Endodermal cell (in vitro differentiated cells): ENCODE results near the gene NAV2. TPM values are rescaled to one million over a fixed set of nuclear protein-coding genes. Genes with fewer than 3 reads are reported as not detected.

Source experiments
- DNase-seq: peaks from one replicate; pipeline ENCODE4 v3.0.0-alpha.2; 2017
- H3K27ac ChIP-seq: 2 replicates; pipeline ENCODE4 v1.5.1; 2013; ENCODE audit warnings: mild to moderate bottlenecking, low read depth, low read length, moderate library complexity
- H3K27me3 ChIP-seq: 2 replicates; pipeline ENCODE4 v1.6.1; 2013; ENCODE audit warnings: mild to moderate bottlenecking, low read length, moderate library complexity; ENCODE audit not compliant: insufficient read depth, control insufficient read depth, poor library complexity, severe bottlenecking
- H3K36me3 ChIP-seq: 2 replicates; pipeline ENCODE4 v1.7.0; 2013; ENCODE audit warnings: mild to moderate bottlenecking, low read length, moderate library complexity; ENCODE audit not compliant: control insufficient read depth, insufficient read depth
- H3K4me1 ChIP-seq: one replicate; pipeline ENCODE4 v1.7.0; 2013; ENCODE audit warnings: low read length; ENCODE audit not compliant: control insufficient read depth, insufficient read depth
- H3K4me3 ChIP-seq: 2 replicates; pipeline ENCODE4 v1.5.1; 2013; ENCODE audit warnings: mild to moderate bottlenecking, low read length, moderate library complexity
- H3K9ac ChIP-seq: 2 replicates; pipeline ENCODE4 v1.6.1; 2013; ENCODE audit warnings: mild to moderate bottlenecking, low read length, moderate library complexity; ENCODE audit not compliant: poor library complexity, severe bottlenecking; ENCODE audit errors: extremely low read depth
- H3K9me3 ChIP-seq: 2 replicates; pipeline ENCODE4 v1.6.1; 2013; ENCODE audit warnings: mild to moderate bottlenecking, low read length, moderate library complexity; ENCODE audit not compliant: control insufficient read depth
- H3K27ac Mint-ChIP-seq: 2 replicates; pipeline ENCODE4 v1.8.0; 2020; ENCODE audit warnings: mixed read lengths
- H3K27me3 Mint-ChIP-seq: 2 replicates; pipeline ENCODE4 v1.8.0; 2021; ENCODE audit warnings: mild to moderate bottlenecking, mixed read lengths; ENCODE audit not compliant: insufficient read depth
- H3K36me3 Mint-ChIP-seq: 2 replicates; pipeline ENCODE4 v1.8.0; 2020; ENCODE audit warnings: low read depth, mixed read lengths
- H3K4me1 Mint-ChIP-seq: 2 replicates; pipeline ENCODE4 v1.8.0; 2020; ENCODE audit warnings: mixed read lengths
- H3K4me3 Mint-ChIP-seq: 2 replicates; pipeline ENCODE4 v1.8.0; 2020; ENCODE audit warnings: mild to moderate bottlenecking, moderate library complexity, mixed read lengths
- H3K9me3 Mint-ChIP-seq: 2 replicates; pipeline ENCODE4 v1.8.0; 2020; ENCODE audit warnings: mild to moderate bottlenecking, mixed read lengths
- WGBS, 2 experiments: methylation state at CpG; one replicate each; pipeline versions ENCODE4 v1.1.5 to v1.1.7; 2013; ENCODE audit warnings: missing lambda C conversion rate in 2 of 2, mixed read lengths in 1 of 2; ENCODE audit not compliant: insufficient coverage in 1 of 2, insufficient read length in 1 of 2; 5-methylcytosine and 5-hydroxymethylcytosine counted together
- total RNA-seq, 2 donors: library from RNA; stranded (reverse); fragmentation: NEBNext Ultra II Directional in 1 of 2; extraction: Animal tissue kit (Norgen Biotek cat#: 25700) in 1 of 2; gene quantifications; 2 replicates in 1 of 2; 3 replicates in 1 of 2; pipeline ENCODE4 v1.2.1, GENCODE V29; 2021
- TF ChIP-seq, protein P1 (sequence below): fragments of 200-600 bp; sonication (generic); conservative IDR thresholded peaks from 2 replicates; pipeline ENCODE4 v1.5.0; 2021; ENCODE audit warnings: antibody characterized with exemption, mild to moderate bottlenecking

Gene NAV2
- total RNA-seq, 2 donors from 2014 or later, result 37.1 to 42.4 TPM

DNA sequence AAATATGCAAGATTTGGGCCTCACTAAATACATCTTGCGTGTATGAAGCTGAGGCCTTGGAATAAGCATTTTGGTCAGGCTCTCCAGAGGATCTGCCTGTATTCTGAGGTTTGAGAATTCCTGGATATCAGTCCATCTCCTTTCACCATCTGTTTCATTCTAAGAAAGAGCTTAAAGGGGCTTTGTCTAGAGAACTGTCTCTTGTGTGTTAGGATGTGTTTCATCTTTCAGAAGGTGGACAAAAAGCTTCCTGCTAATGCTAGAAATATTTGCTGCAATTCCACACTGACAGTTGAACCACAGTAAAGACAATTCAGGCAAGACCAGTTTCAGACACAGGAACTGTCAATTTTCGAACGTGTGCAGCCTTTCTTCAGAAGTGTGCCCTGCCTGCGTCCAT lies 262.2 kb downstream of the NAV2 start:
- H3K9me3 Mint-ChIP-seq, result no peaks in the 10 kb centered on the region
- Histone ChIP-seq H3K9me3 (no peaks in the 10 kb centered on the region), H3K4me3 (no peak overlapping the region), H3K27ac (no peak overlapping the region), H3K36me3 (no peaks in the 10 kb centered on the region), H3K4me1 (peaks cover 4% of the 10 kb centered on the region), H3K9ac (no peak overlapping the region), H3K27me3 (no peaks in the 10 kb centered on the region)
- 81 to 91% methylated on average over 3 to 4 of the region's 4 CpGs for WGBS, 2 experiments
- no peak overlapping the region for H3K27ac Mint-ChIP-seq
- no peaks in the 10 kb centered on the region for H3K27me3 Mint-ChIP-seq
- no peak overlapping the region for H3K4me3 Mint-ChIP-seq
- DNase-seq, result no peak
- TF ChIP-seq, protein P1, sequence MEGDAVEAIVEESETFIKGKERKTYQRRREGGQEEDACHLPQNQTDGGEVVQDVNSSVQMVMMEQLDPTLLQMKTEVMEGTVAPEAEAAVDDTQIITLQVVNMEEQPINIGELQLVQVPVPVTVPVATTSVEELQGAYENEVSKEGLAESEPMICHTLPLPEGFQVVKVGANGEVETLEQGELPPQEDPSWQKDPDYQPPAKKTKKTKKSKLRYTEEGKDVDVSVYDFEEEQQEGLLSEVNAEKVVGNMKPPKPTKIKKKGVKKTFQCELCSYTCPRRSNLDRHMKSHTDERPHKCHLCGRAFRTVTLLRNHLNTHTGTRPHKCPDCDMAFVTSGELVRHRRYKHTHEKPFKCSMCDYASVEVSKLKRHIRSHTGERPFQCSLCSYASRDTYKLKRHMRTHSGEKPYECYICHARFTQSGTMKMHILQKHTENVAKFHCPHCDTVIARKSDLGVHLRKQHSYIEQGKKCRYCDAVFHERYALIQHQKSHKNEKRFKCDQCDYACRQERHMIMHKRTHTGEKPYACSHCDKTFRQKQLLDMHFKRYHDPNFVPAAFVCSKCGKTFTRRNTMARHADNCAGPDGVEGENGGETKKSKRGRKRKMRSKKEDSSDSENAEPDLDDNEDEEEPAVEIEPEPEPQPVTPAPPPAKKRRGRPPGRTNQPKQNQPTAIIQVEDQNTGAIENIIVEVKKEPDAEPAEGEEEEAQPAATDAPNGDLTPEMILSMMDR, result no peak
- H3K36me3 Mint-ChIP-seq, result no peaks in the 10 kb centered on the region
- H3K4me1 Mint-ChIP-seq, result peaks cover 19% of the 10 kb centered on the region

DNA sequence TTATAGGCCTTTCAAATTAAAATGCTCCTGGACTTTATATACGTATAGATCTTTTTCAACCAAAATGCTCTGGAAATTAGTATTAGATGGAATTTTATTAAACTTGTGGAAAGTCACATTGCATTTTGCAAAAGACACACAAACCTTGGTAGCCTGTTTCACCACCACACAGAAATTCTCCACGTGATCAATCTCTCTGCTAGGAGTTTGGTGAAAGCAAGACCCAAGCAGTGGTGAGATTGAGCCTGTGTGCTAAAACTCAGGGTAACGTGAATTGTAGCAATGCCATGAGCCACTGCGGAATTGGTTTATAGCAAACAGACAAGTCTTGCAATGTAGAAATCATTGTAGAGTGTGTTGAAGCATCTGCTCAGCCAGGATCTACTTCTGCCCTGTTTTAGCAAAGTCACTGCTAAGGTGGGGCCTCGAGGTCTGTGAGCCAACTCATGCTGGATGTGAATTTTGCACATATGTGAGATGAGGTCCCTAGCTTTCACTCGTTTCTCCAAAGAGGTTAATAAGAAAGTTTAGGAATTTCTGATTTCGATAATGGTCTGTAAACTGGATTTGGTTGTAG lies 262.9 kb downstream of the NAV2 start:
- Histone ChIP-seq H3K9me3 (no peaks in the 10 kb centered on the region), H3K27me3 (no peaks in the 10 kb centered on the region), H3K36me3 (no peaks in the 10 kb centered on the region), H3K4me1 (peaks cover 4% of the 10 kb centered on the region), H3K9ac (no peak overlapping the region), H3K27ac (no peak overlapping the region), H3K4me3 (no peak overlapping the region)
- H3K27ac Mint-ChIP-seq, result no peak overlapping the region
- H3K4me1 Mint-ChIP-seq, result peaks cover 19% of the 10 kb centered on the region
- 93 to 100% methylated on average over 3 to 6 of the region's 7 CpGs for WGBS, 2 experiments
- H3K36me3 Mint-ChIP-seq, result no peaks in the 10 kb centered on the region
- TF ChIP-seq, protein P1, result no peak
- no peaks in the 10 kb centered on the region for H3K27me3 Mint-ChIP-seq
- DNase-seq, result no peak
- no peaks in the 10 kb centered on the region for H3K9me3 Mint-ChIP-seq
- H3K4me3 Mint-ChIP-seq, result no peak overlapping the region

DNA sequence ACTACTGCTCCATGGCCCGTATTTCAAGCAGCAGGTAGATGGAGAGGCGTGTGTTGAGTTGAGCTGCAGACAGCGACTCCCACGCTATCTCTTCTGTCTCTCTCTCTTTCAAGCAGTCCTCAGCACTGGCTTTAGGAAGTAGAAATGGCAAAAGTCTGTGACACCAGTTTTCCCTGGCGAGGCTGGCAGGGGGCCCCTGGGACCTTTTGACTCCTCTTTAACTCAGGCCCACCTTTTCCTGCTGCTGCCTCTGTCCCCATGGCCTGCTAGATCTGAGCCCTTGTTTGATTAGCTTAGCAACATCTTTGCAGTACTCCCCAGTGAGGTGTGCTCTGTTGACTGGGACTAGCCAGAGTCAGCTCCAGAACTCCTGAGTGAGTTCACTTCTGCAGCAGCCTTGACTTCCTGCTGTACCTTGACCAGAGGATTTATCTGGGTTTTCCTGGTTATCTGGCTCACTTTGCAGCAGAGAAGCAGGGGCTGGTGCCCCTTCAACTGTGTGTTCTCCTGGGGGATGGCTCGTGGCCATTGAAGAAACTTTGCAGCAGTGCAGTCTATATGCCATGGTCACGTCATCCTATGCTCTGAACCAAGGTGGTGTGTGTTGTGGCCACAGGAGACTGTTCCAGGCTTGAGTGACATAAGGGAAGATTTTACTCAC lies 263.8 kb downstream of the NAV2 start:
- Mint-ChIP-seq H3K4me3 (no peak overlapping the region), H3K27me3 (no peaks in the 10 kb centered on the region), H3K36me3 (no peaks in the 10 kb centered on the region), H3K4me1 (peaks cover 25% of the 10 kb centered on the region), H3K9me3 (no peaks in the 10 kb centered on the region), H3K27ac (no peak overlapping the region)
- no peak for DNase-seq
- TF ChIP-seq, protein P1, result no peak
- Histone ChIP-seq H3K27ac (no peak overlapping the region), H3K9ac (no peak overlapping the region), H3K9me3 (no peaks in the 10 kb centered on the region), H3K27me3 (no peaks in the 10 kb centered on the region), H3K4me1 (peaks cover 4% of the 10 kb centered on the region), H3K36me3 (no peaks in the 10 kb centered on the region), H3K4me3 (no peak overlapping the region)
- WGBS, 2 experiments, result 77 to 92% methylated on average over 2 to 7 of the region's 7 CpGs
